ENCODE data around the gene RGS7BP. TPM values are rescaled to one million over a fixed set of nuclear protein-coding genes. Genes with fewer than 3 reads are reported as not detected.

RGS7BP gene
- total and polyA plus RNA-seq, 2 experiments from 2014 or later, result 0.11 TPM; not detected in 1

- Histone ChIP-seq H3K9me3 (ENCODE audit: low read depth) (no peaks in the 10 kb centered on the region), H3K27me3 (replicated peaks; ENCODE audit: insufficient read depth) (peaks cover 22% of the 10 kb centered on the region), H3K4me3 (no peak overlapping the region), H3K79me2 (ENCODE audit: insufficient read depth) (no peaks in the 10 kb centered on the region), H3K9ac (no peak overlapping the region), H4K20me1 (ENCODE audit: insufficient read depth) (no peaks in the 10 kb centered on the region), H3K27ac (no peak overlapping the region), H3F3A (ENCODE audit: insufficient read depth) (no peaks in the 10 kb centered on the region), H3K4me2 (ENCODE audit: unreplicated experiment) (no peak overlapping the region), H3K4me1 (ENCODE audit: insufficient read depth) (no peaks in the 10 kb centered on the region), H2AFZ (no peak overlapping the region), H3K9me2 (ENCODE audit: insufficient read depth) (no peaks in the 10 kb centered on the region), H3K36me3 (ENCODE audit: low read depth) (no peaks in the 10 kb centered on the region)
- no peak for TF ChIP-seq EZH2phosphoT487 (IDR thresholded peaks at IDR 0.05; ENCODE audit: insufficient read depth, low read depth)
- no peak for TF ChIP-seq EZH2 (IDR thresholded peaks at IDR 0.05; ENCODE audit: insufficient read depth, poor library complexity, severe bottlenecking)
- no peak for DNase-seq
- in situ Hi-C loops (cut with MboI), result no loop called here
These were observed 93.4 kb downstream of the RGS7BP start for GRCh38 chr5:64599226-64599625.

- H3K27ac ChIP-seq, result no peak overlapping the region
- H3K4me1 ChIP-seq (ENCODE audit: insufficient read depth), result no peaks in the 10 kb centered on the region
- DNase-seq, result no peak
- H3K79me2 ChIP-seq (ENCODE audit: insufficient read depth), result no peaks in the 10 kb centered on the region
- H3K4me2 ChIP-seq (ENCODE audit: unreplicated experiment), result no peak overlapping the region
- WGBS, 2 experiments (ENCODE audit: low coverage in 1 of 2, low lambda C conversion rate in 2 of 2, missing lambda C conversion rate in 2 of 2), result 24 to 30% methylated on average over 4 of the region's 4 CpGs
- H2AFZ ChIP-seq, result no peak overlapping the region
- H4K20me1 ChIP-seq (ENCODE audit: insufficient read depth), result no peaks in the 10 kb centered on the region
- no peaks in the 10 kb centered on the region for H3K36me3 ChIP-seq (ENCODE audit: low read depth)
- H3K9ac ChIP-seq, result no peak overlapping the region
- peaks cover 25% of the 10 kb centered on the region for H3K27me3 ChIP-seq (replicated peaks; ENCODE audit: insufficient read depth)
- no peak overlapping the region for H3K4me3 ChIP-seq
- H3K9me3 ChIP-seq (ENCODE audit: low read depth), result no peaks in the 10 kb centered on the region
- H3K9me2 ChIP-seq (ENCODE audit: insufficient read depth), result no peaks in the 10 kb centered on the region
- H3F3A ChIP-seq (ENCODE audit: insufficient read depth), result no peaks in the 10 kb centered on the region
- in situ Hi-C loops (cut with MboI), result no loop called here
- no peak for TF ChIP-seq EZH2phosphoT487 (IDR thresholded peaks at IDR 0.05; ENCODE audit: insufficient read depth, low read depth)
These were observed 97.9 kb downstream of the RGS7BP start for GRCh38 chr5:64603676-64604075.

- peaks cover 31% of the 10 kb centered on the region for H3K27me3 ChIP-seq (replicated peaks; ENCODE audit: insufficient read depth)
- WGBS, 2 experiments (ENCODE audit: low coverage in 1 of 2, low lambda C conversion rate in 2 of 2, missing lambda C conversion rate in 2 of 2), result 52 to 73% methylated on average over 1 of the region's 1 CpG
These were observed 101.1 kb downstream of the RGS7BP start for GRCh38 chr5:64606926-64607325.

GRCh38 chr5:64612344-64612961 lies 106.6 kb downstream of the RGS7BP start:
- Histone ChIP-seq H3K36me3 (ENCODE audit: low read depth) (no peaks in the 10 kb centered on the region), H3K27ac (no peak overlapping the region), H3F3A (ENCODE audit: insufficient read depth) (no peaks in the 10 kb centered on the region), H3K79me2 (ENCODE audit: insufficient read depth) (no peaks in the 10 kb centered on the region), H3K9ac (no peak overlapping the region), H3K9me2 (ENCODE audit: insufficient read depth) (no peaks in the 10 kb centered on the region), H3K4me2 (ENCODE audit: unreplicated experiment) (no peak overlapping the region), H3K4me1 (ENCODE audit: insufficient read depth) (no peaks in the 10 kb centered on the region), H3K9me3 (ENCODE audit: low read depth) (no peaks in the 10 kb centered on the region), H2AFZ (no peak overlapping the region), H3K4me3 (no peak overlapping the region), H4K20me1 (ENCODE audit: insufficient read depth) (no peaks in the 10 kb centered on the region), H3K27me3 (replicated peaks; ENCODE audit: insufficient read depth) (peaks cover 30% of the 10 kb centered on the region)
- in situ Hi-C loops (cut with MboI), result loop anchor here (10.0 kb wide), 1 partner anchor 378 kb away; no protein-coding TSS in a partner anchor
- DNase-seq, result peak; percentile 71
- no peak for TF ChIP-seq EZH2 (IDR thresholded peaks at IDR 0.05; ENCODE audit: insufficient read depth, poor library complexity, severe bottlenecking)
- 22 to 25% methylated on average over 5 of the region's 5 CpGs for WGBS, 2 experiments (ENCODE audit: low coverage in 1 of 2, low lambda C conversion rate in 2 of 2, missing lambda C conversion rate in 2 of 2)

More at GRCh38 chr5:64606926-64607325, 101.1 kb downstream of the RGS7BP start:
- no peaks in the 10 kb centered on the region for H4K20me1 ChIP-seq (ENCODE audit: insufficient read depth)
- in situ Hi-C loops (cut with MboI), result no loop called here
- H3K36me3 ChIP-seq (ENCODE audit: low read depth), result no peaks in the 10 kb centered on the region
- DNase-seq, result no peak
- no peaks in the 10 kb centered on the region for H3K4me1 ChIP-seq (ENCODE audit: insufficient read depth)
- no peak overlapping the region for H3K4me2 ChIP-seq (ENCODE audit: unreplicated experiment)
- no peaks in the 10 kb centered on the region for H3K9me3 ChIP-seq (ENCODE audit: low read depth)
- H3K79me2 ChIP-seq (ENCODE audit: insufficient read depth), result no peaks in the 10 kb centered on the region
- no peak overlapping the region for H3K4me3 ChIP-seq
- no peak overlapping the region for H3K9ac ChIP-seq
- no peak overlapping the region for H3K27ac ChIP-seq
- H2AFZ ChIP-seq, result no peak overlapping the region
- TF ChIP-seq EZH2phosphoT487 (IDR thresholded peaks at IDR 0.05; ENCODE audit: insufficient read depth, low read depth) (no peak), EZH2 (IDR thresholded peaks at IDR 0.05; ENCODE audit: insufficient read depth, poor library complexity, severe bottlenecking) (no peak)
- H3K9me2 ChIP-seq (ENCODE audit: insufficient read depth), result no peaks in the 10 kb centered on the region
- no peaks in the 10 kb centered on the region for H3F3A ChIP-seq (ENCODE audit: insufficient read depth)

GRCh38 chr5:64615895-64616294 lies 110.1 kb downstream of the RGS7BP start:
- Histone ChIP-seq H3K4me3 (no peak overlapping the region), H3K4me1 (ENCODE audit: insufficient read depth) (no peaks in the 10 kb centered on the region), H3K36me3 (ENCODE audit: low read depth) (no peaks in the 10 kb centered on the region), H3K4me2 (ENCODE audit: unreplicated experiment) (no peak overlapping the region), H2AFZ (no peak overlapping the region), H3K9me2 (ENCODE audit: insufficient read depth) (no peaks in the 10 kb centered on the region), H3K27ac (no peak overlapping the region), H3K27me3 (replicated peaks; ENCODE audit: insufficient read depth) (peaks cover 16% of the 10 kb centered on the region; the same call in 1 of the 2 replicates), H3F3A (ENCODE audit: insufficient read depth) (no peaks in the 10 kb centered on the region), H4K20me1 (ENCODE audit: insufficient read depth) (no peaks in the 10 kb centered on the region), H3K9me3 (ENCODE audit: low read depth) (no peaks in the 10 kb centered on the region), H3K79me2 (ENCODE audit: insufficient read depth) (no peaks in the 10 kb centered on the region), H3K9ac (no peak overlapping the region)
- 18 to 29% methylated on average over 3 of the region's 3 CpGs for WGBS, 2 experiments (ENCODE audit: low coverage in 1 of 2, low lambda C conversion rate in 2 of 2, missing lambda C conversion rate in 2 of 2)
- TF ChIP-seq EZH2phosphoT487 (IDR thresholded peaks at IDR 0.05; ENCODE audit: insufficient read depth, low read depth) (no peak), EZH2 (IDR thresholded peaks at IDR 0.05; ENCODE audit: insufficient read depth, poor library complexity, severe bottlenecking) (no peak)
- in situ Hi-C loops (cut with MboI), result loop anchor here (10.0 kb wide), 1 partner anchor 381 kb away; no protein-coding TSS in a partner anchor
- DNase-seq, result no peak
